Muscle layer of colon (tissue), 2 donors: ENCODE results near the gene DNAH1.

Experiments used
- H3K27ac ChIP-seq: one replicate; pipeline ENCODE4 v1.7.0; 2013; ENCODE audit warnings: low read depth, mild to moderate bottlenecking, low read length, moderate library complexity
- H3K27me3 ChIP-seq, 2 donors: one replicate each; pipeline ENCODE4 v1.7.0; 2013; ENCODE audit warnings: low read length in 2 of 2, mild to moderate bottlenecking in 2 of 2; ENCODE audit not compliant: insufficient read depth in 2 of 2, control insufficient read depth in 1 of 2
- H3K36me3 ChIP-seq: one replicate; pipeline ENCODE4 v1.7.0; 2013; ENCODE audit warnings: mild to moderate bottlenecking, low read length; ENCODE audit not compliant: insufficient read depth
- H3K4me1 ChIP-seq: one replicate; pipeline ENCODE4 v1.7.0; 2013; ENCODE audit warnings: mild to moderate bottlenecking, low read length; ENCODE audit not compliant: insufficient read depth
- H3K4me3 ChIP-seq, 2 donors: one replicate each; pipeline ENCODE4 v1.7.0; 2013; ENCODE audit warnings: low read length in 2 of 2, low read depth in 1 of 2, mild to moderate bottlenecking in 1 of 2, moderate library complexity in 1 of 2
- H3K9ac ChIP-seq: one replicate; pipeline ENCODE4 v1.7.0; 2013; ENCODE audit warnings: low read length
- H3K9me3 ChIP-seq: one replicate; pipeline ENCODE4 v1.7.0; 2013; ENCODE audit warnings: mild to moderate bottlenecking, low read length
- donor health status: abdominal sarcoma.
- donor health status: Adenocarcinoma of cecum.

DNAH1 gene

GRCh38 chr3:52406791-52407510, 90.8 kb downstream of the DNAH1 start:
- Histone ChIP-seq H3K4me1 (peaks cover 28% of the 10 kb centered on the region), H3K27ac (no peak overlapping the region), H3K9me3 (no peaks in the 10 kb centered on the region), H3K36me3 (peaks cover 70% of the 10 kb centered on the region), H3K27me3 (no peaks in the 10 kb centered on the region), H3K4me3 (no peak overlapping the region), H3K9ac (no peak overlapping the region)

- Histone ChIP-seq H3K9ac (no peak overlapping the region), H3K4me1 (peaks cover 36% of the 10 kb centered on the region), H3K27ac (no peak overlapping the region), H3K4me3 (no peak overlapping the region), H3K36me3 (peaks cover 61% of the 10 kb centered on the region), H3K27me3 (no peaks in the 10 kb centered on the region), H3K9me3 (no peaks in the 10 kb centered on the region)
Measured at GRCh38 chr3:52407779-52408178, 91.7 kb downstream of the DNAH1 start.

GRCh38 chr3:52408466-52408865, 92.3 kb downstream of the DNAH1 start:
- Histone ChIP-seq H3K36me3 (peaks cover 54% of the 10 kb centered on the region), H3K4me1 (peaks cover 40% of the 10 kb centered on the region), H3K9ac (peak overlapping the region; percentile 94), H3K4me3 (peak overlapping the region in 1 of 2 donors; percentile 84), H3K9me3 (no peaks in the 10 kb centered on the region), H3K27me3 (no peaks in the 10 kb centered on the region), H3K27ac (no peak overlapping the region)

- Histone ChIP-seq H3K27me3 (no peaks in the 10 kb centered on the region), H3K36me3 (peaks cover 7% of the 10 kb centered on the region), H3K27ac (no peak overlapping the region), H3K9ac (no peak overlapping the region), H3K9me3 (no peaks in the 10 kb centered on the region), H3K4me1 (peaks cover 22% of the 10 kb centered on the region), H3K4me3 (no peak overlapping the region)
Measured at GRCh38 chr3:52415800-52416199, 99.7 kb downstream of the DNAH1 start.

- H3K27me3 ChIP-seq, result no peaks in the 10 kb centered on the region
- no peak overlapping the region for H3K27ac ChIP-seq
- no peak overlapping the region for H3K9ac ChIP-seq
Measured at GRCh38 chr3:52420388-52420787, 104.3 kb downstream of the DNAH1 start.

GRCh38 chr3:52422669-52423068, 106.5 kb downstream of the DNAH1 start:
- Histone ChIP-seq H3K27me3 (no peaks in the 10 kb centered on the region), H3K4me3 (no peak overlapping the region), H3K9me3 (no peaks in the 10 kb centered on the region), H3K36me3 (no peaks in the 10 kb centered on the region), H3K27ac (no peak overlapping the region), H3K4me1 (no peaks in the 10 kb centered on the region), H3K9ac (no peak overlapping the region)

More at GRCh38 chr3:52420388-52420787, 104.3 kb downstream of the DNAH1 start:
- no peak overlapping the region for H3K4me3 ChIP-seq
- H3K36me3 ChIP-seq, result peaks cover 6% of the 10 kb centered on the region
- no peaks in the 10 kb centered on the region for H3K9me3 ChIP-seq
- H3K4me1 ChIP-seq, result no peaks in the 10 kb centered on the region

- H3K36me3 ChIP-seq, result no peaks in the 10 kb centered on the region
- no peak overlapping the region for H3K9ac ChIP-seq
- no peaks in the 10 kb centered on the region for H3K9me3 ChIP-seq
- no peak overlapping the region for H3K27ac ChIP-seq
- H3K27me3 ChIP-seq, result no peaks in the 10 kb centered on the region
- H3K4me3 ChIP-seq, result no peak overlapping the region
- no peaks in the 10 kb centered on the region for H3K4me1 ChIP-seq
Measured at GRCh38 chr3:52423173-52423572, 107.1 kb downstream of the DNAH1 start.

- Histone ChIP-seq H3K9me3 (no peaks in the 10 kb centered on the region), H3K27ac (no peak overlapping the region), H3K9ac (no peak overlapping the region), H3K4me1 (no peaks in the 10 kb centered on the region), H3K4me3 (no peak overlapping the region), H3K36me3 (no peaks in the 10 kb centered on the region), H3K27me3 (no peaks in the 10 kb centered on the region)
Measured at GRCh38 chr3:52428151-52429005, 112.3 kb downstream of the DNAH1 start.

- Histone ChIP-seq H3K27me3 (no peaks in the 10 kb centered on the region), H3K9ac (no peak overlapping the region), H3K4me3 (no peak overlapping the region), H3K27ac (no peak overlapping the region), H3K4me1 (no peaks in the 10 kb centered on the region), H3K36me3 (no peaks in the 10 kb centered on the region), H3K9me3 (no peaks in the 10 kb centered on the region)
Measured at GRCh38 chr3:52429031-52429430, 112.9 kb downstream of the DNAH1 start.

- Histone ChIP-seq H3K27ac (no peak overlapping the region), H3K27me3 (no peaks in the 10 kb centered on the region), H3K9ac (no peak overlapping the region), H3K4me1 (no peaks in the 10 kb centered on the region), H3K4me3 (no peak overlapping the region), H3K36me3 (no peaks in the 10 kb centered on the region), H3K9me3 (no peaks in the 10 kb centered on the region)
Measured at GRCh38 chr3:52429779-52430415, 113.8 kb downstream of the DNAH1 start.

- no peak overlapping the region for H3K27ac ChIP-seq
- H3K9ac ChIP-seq, result no peak overlapping the region
- no peaks in the 10 kb centered on the region for H3K9me3 ChIP-seq
- no peak overlapping the region for H3K4me3 ChIP-seq
- no peaks in the 10 kb centered on the region for H3K36me3 ChIP-seq
- H3K27me3 ChIP-seq, result no peaks in the 10 kb centered on the region
- H3K4me1 ChIP-seq, result no peaks in the 10 kb centered on the region
Measured at GRCh38 chr3:52430416-52430810, 114.3 kb downstream of the DNAH1 start.
